GM12801 (cell line): ENCODE data around the gene ECHS1.

ENCODE experiments used
- TF ChIP-seq, protein P1 (sequence below): IDR thresholded peaks from one replicate; pipeline ENCODE4 v1.5.1; 2011; ENCODE audit warnings: control low read depth; ENCODE audit not compliant: insufficient read length; ENCODE audit errors: extremely low read depth

Gene ECHS1

DNA sequence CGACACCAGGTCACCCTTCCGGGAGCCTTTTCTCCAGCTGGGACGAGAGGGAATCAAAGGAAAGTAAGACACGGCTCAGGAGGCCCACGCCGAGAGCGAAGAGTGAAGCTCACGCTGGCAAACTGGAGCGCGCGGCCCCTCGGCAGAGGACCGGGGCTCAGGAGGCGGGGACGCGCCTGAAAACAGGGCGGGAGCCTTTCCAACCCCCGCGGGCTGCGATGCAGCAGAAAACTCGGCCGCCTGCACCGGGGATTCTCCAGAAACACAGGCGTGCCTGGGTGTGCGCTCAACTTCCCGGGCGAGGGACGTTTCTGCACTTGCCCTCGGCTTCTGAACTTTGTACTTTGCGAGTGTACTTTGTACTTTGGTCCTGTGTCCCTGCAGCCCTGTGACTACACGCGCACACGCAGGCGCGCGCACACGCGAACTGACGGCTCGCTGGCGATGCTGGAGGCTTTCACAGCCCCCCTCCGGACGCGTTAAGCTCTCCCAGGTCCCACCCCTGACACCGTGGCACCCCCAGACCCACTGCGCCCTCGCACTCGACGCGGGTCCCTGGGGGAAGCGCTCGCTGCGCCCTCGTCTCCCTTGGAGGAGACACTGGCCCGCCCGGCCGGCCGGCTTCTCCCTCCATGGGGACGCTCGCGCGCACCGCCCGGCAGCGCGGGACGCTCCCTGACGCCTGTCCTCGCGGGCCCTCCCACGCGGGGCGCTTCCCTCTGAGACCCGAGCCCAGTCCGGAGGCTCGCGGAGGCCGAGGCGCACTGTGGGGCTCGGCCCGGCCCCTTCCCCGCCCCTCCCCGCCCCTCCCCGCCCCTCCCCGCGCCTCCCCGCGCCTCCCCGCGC, 5.3 kb upstream of the ECHS1 start:
- TF ChIP-seq, protein P1, sequence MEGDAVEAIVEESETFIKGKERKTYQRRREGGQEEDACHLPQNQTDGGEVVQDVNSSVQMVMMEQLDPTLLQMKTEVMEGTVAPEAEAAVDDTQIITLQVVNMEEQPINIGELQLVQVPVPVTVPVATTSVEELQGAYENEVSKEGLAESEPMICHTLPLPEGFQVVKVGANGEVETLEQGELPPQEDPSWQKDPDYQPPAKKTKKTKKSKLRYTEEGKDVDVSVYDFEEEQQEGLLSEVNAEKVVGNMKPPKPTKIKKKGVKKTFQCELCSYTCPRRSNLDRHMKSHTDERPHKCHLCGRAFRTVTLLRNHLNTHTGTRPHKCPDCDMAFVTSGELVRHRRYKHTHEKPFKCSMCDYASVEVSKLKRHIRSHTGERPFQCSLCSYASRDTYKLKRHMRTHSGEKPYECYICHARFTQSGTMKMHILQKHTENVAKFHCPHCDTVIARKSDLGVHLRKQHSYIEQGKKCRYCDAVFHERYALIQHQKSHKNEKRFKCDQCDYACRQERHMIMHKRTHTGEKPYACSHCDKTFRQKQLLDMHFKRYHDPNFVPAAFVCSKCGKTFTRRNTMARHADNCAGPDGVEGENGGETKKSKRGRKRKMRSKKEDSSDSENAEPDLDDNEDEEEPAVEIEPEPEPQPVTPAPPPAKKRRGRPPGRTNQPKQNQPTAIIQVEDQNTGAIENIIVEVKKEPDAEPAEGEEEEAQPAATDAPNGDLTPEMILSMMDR: no peak

DNA sequence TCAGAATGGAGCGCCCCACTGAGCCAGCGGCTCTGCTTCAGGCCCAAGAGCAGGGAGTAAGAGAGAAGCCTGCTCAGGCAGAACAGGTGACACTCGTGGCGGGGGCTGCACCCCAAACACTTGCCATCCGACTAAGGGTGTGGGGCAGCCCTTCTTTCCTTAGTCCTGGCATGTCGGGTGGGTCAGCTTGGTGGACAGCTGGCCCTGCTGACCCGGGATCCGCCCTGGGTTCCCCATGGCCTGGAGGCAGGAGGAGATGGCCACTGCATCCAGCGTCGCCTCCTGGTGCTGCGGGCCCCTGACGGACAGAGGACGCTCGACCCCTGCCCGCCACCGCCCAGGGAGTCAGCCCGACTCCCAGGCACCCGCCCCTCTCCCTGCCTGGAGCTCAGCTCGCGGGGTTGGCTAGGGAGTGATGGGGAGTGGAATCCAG, 4.7 kb upstream of the ECHS1 start:
- TF ChIP-seq, protein P1: no peak

DNA sequence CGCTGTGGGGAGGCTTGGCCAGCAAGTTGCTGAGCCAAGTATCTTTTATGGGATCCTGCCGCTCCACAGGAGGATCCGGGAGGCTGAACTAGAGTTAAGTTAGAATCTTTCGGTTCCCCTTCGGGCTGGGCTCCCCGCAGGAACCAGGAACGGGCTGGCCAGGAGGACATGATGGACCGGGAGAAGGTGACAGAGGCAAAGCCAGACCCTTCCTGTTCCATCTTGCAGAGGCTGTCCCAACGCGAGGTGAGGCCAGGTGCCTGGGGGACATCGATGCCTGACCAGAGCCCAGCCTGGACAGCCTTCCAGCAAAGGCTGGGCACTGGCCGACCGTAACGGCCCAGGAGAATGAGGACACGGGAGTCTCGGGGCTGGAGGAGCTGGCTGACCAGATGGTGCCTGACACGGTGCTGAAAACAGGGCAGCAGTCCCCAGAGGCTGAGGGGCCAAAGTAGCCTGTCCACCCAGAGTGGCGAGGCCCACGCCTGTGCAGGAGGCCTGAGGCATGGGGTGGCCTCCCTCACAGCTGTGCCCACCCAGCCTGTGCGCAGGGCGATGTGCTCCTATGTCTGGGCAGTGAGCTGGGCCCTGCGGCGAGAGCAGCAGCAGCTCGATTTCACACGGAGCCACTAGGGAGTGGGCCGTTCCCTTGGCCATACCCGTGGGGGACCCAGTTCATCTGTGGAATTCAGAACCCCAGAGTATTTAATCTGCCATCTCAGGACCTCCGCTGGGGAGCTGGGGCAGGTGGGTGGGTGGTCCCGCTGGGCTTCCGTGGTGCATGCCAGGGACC, 4.1 kb upstream of the ECHS1 start:
- TF ChIP-seq, protein P1: no peak

DNA sequence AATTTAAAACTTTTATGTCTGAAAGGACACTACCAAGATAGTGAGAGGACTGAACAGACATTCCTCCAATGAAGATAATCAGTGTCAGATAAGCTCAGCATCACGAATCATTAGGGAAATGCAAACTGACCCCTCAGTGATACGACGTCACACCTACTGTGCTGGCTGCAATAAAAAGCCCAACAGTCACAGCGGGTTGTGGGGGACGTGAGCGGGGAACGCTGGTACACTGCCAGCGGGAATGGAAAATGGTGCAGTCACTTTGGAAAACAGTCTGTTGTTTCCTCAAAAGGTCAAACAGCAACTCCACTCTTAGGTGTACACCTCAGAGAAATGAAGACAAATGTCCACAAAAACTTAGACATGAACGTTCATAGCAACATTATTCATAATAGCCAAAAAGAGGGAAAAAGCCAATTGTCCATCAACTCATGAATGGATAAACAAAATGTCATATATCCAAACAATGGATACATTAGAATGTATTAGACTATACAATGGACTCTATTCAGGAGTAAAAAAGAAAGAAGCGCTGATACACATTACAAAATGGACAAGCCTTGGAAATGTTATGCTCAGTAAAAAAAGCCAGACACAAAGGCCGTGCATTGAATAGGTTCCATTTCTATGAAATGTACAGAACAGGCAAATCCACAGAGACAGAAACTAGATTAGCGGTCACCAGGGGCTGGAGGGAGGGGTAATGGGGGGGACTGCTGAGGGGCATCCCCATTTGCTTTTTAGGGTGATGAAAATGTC, 2.4 kb upstream of the ECHS1 start:
- TF ChIP-seq, protein P1: no peak

DNA sequence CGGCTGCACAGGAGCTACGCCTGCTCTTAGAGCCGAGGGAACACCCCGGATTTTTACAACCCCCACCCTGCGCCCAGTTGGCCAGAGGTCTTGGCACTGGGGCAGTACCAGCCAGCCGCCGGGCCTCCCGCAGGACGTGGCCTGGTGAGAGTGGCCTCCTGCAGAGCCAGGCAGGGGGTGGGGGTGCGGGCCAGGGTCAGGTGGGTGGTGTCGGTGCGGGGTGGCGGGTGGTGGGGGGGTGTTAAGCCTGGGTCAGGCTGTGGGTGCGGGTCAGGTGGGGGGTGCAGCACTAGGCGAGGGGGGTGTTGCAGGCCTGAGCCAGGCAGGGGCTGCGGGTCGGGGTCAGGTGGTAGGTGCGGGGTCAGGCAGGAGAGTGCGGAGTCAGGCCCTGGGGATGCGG, 647 bp downstream of the ECHS1 start:
- TF ChIP-seq, protein P1: no peak

DNA sequence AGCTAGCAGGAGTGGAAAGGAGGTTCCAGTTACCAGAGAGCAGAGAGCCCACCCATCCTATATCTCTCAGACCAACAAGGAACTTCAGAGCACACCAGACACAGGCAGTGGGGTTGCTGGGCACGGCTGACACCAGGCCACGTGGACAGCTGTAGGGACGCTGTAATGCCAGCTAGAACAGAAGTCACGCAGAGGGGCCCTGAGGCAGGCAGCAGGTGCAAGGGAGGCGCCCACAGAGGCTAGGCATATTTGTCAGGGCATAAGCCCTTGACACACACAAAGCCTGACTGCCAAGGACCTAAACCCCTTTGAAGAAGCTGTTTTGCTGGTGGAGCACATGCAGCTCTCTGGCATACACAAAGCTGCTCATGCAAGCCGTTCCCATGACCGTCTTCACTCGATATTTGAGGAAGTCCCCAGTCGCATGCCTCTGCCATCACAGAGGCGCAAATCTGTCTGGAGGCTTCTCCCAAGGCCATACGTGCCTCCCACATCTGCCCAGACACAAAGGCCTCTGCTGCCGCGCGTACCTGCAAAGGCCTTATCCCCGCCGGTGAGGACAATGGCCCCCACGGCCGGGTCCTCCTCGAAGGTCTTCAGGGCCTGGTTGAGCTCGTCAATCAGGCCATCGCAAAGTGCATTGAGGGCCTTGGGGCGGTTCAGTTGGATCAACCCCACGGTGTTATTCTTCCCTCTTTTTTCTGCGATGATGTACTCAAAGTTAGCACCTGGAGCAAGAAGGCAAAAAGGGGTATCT, 2.9 kb downstream of the ECHS1 start:
- TF ChIP-seq, protein P1: no peak

DNA sequence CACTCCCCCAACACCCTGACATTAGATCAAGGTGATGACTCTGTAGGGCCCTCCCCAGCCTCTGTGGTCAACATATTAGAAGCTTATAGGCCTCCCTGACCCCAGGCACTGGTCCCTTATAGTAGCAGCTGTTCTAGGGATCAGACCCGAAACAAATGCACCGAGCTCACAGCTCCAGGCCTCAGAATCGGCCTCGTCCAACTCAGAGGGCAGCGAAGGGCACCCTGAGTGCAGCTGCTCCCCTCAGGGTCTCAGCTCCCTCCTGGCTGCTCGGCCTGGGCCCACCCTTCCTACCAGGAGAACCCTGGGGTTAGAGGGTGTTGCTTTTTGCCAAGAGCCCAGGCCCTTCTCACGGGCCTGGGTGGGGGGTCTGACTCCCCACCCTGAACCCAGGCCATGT, 5.0 kb downstream of the ECHS1 start:
- TF ChIP-seq, protein P1: no peak
